ENCODE measurements around the gene NCKAP5.

NCKAP5 gene

GRCh38 chr2:132750606-132751005, 817.7 kb downstream of the NCKAP5 start:
- no peak for TF ChIP-seq REST (IDR thresholded peaks at IDR 0.05; ENCODE audit: insufficient replicate concordance, low read depth)
- no peak for TF ChIP-seq POLR2AphosphoS5 (IDR thresholded peaks at IDR 0.05; ENCODE audit: low read depth)
- TF ChIP-seq CTCF (IDR thresholded peaks at IDR 0.05; ENCODE audit: insufficient read depth, low read length), result no peak
- TF ChIP-seq GABPA (IDR thresholded peaks at IDR 0.05; ENCODE audit: low read depth), result no peak
- TF ChIP-seq SPI1 (IDR thresholded peaks at IDR 0.05; ENCODE audit: borderline replicate concordance, low read depth), result no peak
- Histone ChIP-seq H3K4me3 (replicated peaks; ENCODE audit: insufficient read depth, low read length) (no peak overlapping the region), H3K27me3 (ENCODE audit: insufficient read depth, poor library complexity, severe bottlenecking) (no peaks in the 10 kb centered on the region), H3K27ac (replicated peaks) (no peak overlapping the region)
- no peak for DNase-seq (ENCODE audit: low read depth in 1 of 2, low spot score in 1 of 2)

GRCh38 chr2:132747046-132747445, 821.2 kb downstream of the NCKAP5 start:
- TF ChIP-seq GABPA (IDR thresholded peaks at IDR 0.05; ENCODE audit: low read depth), result no peak
- TF ChIP-seq SPI1 (IDR thresholded peaks at IDR 0.05; ENCODE audit: borderline replicate concordance, low read depth), result no peak
- TF ChIP-seq REST (IDR thresholded peaks at IDR 0.05; ENCODE audit: insufficient replicate concordance, low read depth), result no peak
- TF ChIP-seq CTCF (IDR thresholded peaks at IDR 0.05; ENCODE audit: insufficient read depth, low read length), result no peak
- no peak for TF ChIP-seq POLR2AphosphoS5 (IDR thresholded peaks at IDR 0.05; ENCODE audit: low read depth)
- H3K27me3 ChIP-seq (ENCODE audit: insufficient read depth, poor library complexity, severe bottlenecking), result no peaks in the 10 kb centered on the region
- H3K27ac ChIP-seq (replicated peaks), result no peak overlapping the region
- DNase-seq (ENCODE audit: low read depth in 1 of 2, low spot score in 1 of 2), result no peak
- H3K4me3 ChIP-seq (replicated peaks; ENCODE audit: insufficient read depth, low read length), result no peak overlapping the region

GRCh38 chr2:132741754-132742153, 826.5 kb downstream of the NCKAP5 start:
- TF ChIP-seq POLR2AphosphoS5 (IDR thresholded peaks at IDR 0.05; ENCODE audit: low read depth) (no peak), SPI1 (IDR thresholded peaks at IDR 0.05; ENCODE audit: borderline replicate concordance, low read depth) (no peak), GABPA (IDR thresholded peaks at IDR 0.05; ENCODE audit: low read depth) (no peak), CTCF (IDR thresholded peaks at IDR 0.05; ENCODE audit: insufficient read depth, low read length) (no peak), REST (IDR thresholded peaks at IDR 0.05; ENCODE audit: insufficient replicate concordance, low read depth) (no peak)
- Histone ChIP-seq H3K27me3 (ENCODE audit: insufficient read depth, poor library complexity, severe bottlenecking) (no peaks in the 10 kb centered on the region), H3K27ac (replicated peaks) (no peak overlapping the region), H3K4me3 (replicated peaks; ENCODE audit: insufficient read depth, low read length) (no peak overlapping the region)
- DNase-seq (ENCODE audit: low read depth in 1 of 2, low spot score in 1 of 2), result no peak

Data from HL-60 (cell line).